Fibroblast of peridontal ligament (primary cell): ENCODE data around the gene FCER1G.

Experiments used
- DNase-seq: peaks from one replicate; pipeline ENCODE4 v3.0.0-alpha.2; 2010; ENCODE audit errors: extremely low read depth

The FCER1G gene

DNA sequence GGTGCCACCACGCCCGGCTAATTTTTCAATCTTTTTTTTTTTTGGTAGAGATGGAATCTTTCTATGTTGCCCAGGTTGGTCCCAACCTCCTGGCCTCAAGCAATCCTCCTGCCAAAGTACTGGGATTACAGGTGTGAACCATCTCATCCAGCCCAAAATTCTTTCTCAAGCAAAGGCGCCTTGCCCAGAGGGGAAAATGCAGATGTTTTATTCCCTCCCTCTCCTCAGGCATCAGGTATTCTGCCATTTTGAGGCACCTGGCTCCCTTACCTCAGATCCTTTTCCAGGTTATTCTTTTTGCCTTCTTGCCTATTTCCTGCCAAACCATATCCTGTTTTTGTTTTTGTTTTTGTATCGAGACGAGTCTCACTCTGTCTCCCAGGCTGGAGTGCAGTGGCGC, 26.7 kb upstream of the FCER1G start:
- DNase-seq, result no peak

- DNase-seq, result no peak
These were observed 26.1 kb upstream of the FCER1G start for GRCh38 chr1:161189036-161189435.

DNA sequence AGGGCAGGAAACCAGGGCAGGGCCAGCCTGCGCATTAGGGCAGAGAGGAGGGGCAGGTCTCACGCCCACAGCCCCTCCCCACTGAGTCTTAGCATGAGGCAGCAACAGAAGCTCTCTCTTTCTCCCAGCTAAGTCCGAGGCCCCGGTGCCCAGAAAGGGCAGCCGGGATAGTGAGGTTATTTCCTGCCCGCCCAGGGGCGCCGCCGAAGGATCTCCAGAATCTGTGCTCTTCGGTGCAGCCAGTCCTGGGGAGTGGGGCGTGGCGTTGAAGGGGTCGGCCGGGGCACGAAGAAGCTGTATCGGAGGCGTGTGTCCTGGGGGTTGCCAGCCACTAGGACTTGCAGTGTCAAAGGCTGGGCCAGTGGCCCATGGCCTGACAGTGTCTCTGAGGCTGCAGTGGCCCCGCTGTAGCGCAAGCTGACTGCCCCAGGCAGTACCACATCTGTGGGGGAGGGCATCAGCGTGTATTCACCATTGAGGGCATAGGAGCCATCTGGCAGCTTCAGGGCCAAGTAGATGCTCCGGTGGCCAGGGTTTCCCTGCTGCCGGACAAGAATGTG, 24.1 kb upstream of the FCER1G start:
- no peak for DNase-seq

DNA sequence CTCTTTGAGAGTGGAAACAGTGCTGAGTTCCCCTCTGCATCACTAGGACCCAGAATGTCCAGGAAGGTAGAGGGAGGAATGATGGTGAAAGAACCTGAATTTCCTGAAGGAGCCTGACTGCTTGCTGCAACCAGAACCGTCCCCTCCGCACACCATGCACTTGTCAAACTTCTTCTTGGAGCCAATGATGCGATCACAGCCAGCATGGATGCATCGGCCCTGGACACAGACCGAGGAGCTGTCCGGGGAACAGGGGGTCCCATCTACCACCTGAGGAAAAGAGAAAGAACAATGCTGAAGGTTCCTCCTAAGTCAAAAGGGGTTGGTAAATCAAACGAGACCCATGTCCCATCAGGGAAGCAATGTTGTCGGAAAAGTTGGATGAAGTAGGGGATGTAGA, 23.1 kb upstream of the FCER1G start:
- no peak for DNase-seq

GRCh38 chr1:161192476-161193465, 22.3 kb upstream of the FCER1G start:
- peak; percentile 78 for DNase-seq

DNA sequence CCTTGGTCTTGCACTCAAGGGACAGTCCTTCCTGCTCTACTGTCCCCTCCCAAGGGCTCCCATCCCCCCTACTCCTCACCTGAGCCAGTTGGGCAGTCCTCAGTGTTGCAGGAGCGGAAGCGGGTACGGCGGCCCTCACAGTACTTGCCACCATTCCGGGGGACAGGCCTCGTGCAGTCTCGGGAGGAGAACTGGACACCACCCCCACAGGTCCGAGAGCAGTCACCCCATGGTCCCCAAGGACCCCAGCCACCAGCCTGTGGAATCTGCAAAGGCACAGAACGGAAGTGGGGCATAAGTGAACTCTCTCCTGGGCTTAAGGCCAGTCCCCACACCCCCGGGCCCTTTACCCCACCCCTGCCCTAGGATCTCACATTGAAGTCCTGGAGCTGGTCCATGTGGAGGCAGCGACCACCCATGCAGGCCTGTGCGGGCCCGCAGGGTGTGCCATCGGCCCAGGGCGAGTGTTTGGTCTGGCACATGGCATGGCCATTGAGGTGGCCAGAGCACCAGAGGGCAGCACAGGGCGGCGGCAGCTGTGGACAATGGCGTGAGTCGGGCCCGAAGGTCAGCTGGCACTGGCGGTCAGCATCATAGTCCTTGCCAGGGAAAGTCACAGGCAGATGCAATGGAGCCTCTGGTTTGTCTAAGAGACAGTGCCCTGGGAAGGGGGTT, 21.4 kb upstream of the FCER1G start:
- DNase-seq, result no peak

DNA sequence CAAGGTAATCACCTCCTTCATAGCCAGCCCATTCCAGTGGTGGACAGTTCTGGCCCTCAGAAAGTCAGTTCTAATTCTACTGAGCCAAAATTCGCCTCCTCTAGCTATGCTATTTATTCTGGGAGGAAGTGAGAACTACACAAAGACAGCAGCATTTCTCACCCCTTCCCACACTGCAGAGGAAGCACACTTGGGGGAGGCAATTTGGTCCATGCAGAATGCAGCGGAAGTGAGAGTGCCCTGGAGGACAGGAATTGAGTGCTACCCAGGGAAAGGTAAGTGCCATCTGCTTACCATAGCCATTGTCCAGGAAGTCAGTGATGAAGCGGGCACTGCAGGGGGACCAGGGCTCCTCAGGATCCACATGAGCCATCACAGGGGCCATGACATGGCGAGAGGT, 19.9 kb upstream of the FCER1G start:
- DNase-seq, result no peak

GRCh38 chr1:161196111-161196510, 19.0 kb upstream of the FCER1G start:
- DNase-seq, result no peak

DNA sequence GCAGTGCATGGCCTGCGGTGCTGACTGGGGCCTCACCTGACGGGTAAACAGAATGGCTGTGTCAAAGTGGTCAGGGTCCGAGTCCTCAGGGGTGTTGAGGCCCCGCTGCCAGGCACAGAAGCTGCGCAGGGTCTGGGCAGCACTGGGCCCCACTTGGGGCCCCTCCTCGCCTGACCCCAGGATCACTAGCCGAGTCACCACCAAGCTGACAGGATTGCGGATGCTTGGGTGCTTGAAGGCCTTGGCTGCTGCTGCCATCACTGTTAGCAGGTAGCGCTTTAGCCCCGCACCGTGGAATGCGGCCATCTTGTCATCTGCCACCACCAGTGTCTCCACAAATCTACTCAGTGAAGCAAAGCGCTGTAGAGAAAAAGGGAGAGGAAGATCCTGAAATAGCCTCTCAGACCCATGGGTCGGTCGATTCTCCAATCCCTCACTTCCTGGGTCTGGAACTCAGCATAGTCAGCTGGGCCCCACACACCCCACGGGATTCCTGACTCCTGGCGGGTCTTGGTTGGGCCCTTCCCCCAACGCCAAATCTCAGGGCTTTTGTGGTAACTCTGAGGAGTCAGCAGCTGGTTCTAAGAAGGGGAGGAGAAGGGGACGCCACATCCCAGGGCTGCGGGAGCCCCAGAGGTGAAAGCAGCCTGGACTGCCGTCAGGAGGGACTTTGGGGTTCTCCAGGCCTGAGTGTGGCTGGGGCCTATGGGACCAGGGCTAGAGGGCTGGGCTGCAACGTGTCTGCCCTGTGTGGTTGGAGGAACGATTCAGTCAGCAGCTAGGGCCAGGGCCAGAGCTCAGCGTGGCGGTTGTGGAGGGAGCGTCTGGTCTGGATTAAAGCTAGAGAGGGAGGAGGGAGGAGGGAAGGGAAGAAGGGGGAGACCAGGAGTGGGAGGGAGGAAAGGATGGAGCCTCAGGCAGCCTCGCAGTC, 18.3 kb upstream of the FCER1G start:
- peak; percentile 95 for DNase-seq

DNA sequence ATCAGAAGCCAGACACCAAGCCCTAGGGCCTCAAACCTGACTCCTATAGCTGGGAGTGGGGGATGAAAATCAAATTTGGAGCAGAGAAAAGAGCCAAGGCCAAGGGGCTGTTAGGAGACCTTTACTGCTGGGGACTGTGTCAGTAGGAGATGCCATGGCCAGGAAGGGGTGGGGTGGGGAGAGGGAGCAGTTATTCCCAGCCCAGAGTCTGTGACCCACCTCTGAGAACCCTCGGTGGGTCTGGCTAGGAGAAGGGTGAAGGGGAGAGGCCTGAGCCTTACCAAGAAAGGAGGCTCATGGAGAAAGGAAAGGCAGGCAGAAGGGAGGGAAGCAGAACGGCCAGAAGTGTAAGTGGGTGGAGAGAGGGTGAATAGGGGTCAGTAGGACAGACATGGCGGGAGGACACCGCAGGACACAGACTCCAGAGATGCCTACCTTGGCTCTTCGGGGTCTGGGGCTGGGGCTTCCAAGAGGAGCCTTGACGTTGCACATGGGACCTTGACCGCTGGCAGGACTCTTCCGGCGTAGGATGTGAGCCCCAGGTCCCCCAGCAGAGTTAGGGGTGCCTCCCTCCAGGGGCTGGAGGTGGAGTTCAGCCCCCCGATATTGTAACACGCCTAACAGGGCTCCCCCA, 17.4 kb upstream of the FCER1G start:
- no peak for DNase-seq

DNA sequence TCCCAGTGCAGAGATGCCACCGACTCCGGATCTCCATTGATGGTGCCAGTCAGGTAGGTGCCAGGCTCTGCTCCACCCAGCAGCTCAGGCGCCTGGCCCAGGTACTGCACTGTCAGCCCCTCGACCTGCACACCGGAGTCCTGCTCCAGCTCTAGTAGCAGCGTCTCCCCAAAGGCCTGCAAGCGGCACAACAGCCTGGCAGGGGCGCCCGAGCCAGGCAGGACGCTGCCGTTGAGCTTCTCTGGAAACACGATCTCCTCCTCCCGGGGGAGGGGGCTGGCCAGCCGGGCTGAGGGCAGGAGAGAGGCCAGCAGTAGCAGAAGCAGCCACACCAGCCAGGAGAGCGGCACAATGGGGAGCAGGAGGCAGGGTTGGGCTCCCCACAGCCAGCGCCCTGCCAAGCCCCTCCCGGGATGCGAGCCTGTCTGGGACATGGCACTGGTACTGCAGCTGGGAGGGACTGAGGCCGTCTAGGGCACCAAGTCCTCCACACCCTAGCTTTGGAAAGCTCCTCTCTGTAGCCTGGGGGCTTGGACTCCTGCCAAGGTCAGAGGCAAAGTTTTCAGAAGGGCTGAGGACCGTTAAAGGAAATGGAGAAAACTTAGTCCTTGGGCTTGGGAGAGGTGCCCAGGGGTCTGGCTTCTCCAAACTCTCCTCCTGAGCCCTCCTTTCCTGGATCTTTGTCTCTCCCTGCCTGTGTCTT, 16.8 kb upstream of the FCER1G start:
- DNase-seq, result peak; percentile 48

DNA sequence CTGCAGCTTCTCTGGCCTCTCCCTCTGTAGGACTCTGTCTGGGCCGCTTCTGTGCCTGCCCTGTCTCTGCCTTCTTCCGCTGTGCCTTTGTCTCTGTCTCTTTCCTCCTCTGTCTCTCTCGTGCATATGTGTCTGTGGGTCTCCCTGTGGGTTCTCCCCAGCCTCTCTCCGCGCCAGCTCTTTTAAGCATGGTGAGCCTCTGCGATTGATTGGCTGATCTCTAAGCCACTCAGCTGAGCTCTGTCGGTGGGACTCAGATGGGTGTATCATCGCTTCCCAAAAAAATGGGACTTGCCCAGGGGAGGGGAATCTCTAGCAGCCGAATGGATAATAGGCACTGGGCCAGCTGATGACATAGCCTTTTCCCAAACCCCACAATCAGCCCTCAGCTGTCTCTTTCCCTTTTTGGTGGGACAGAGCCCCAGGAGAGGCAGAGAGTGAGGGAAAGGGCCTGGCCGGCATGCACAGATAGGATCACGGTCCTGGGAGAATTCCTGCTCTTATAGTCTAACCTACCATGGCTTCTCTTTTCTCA, 16.1 kb upstream of the FCER1G start, which contains the start of gene ADAMTS4:
TSS of gene ADAMTS4 (minus strand) at position 158 of the 535 bp plus-strand sequence. CDS start 427 bp downstream, outside the sequence.
- peak; percentile 92 for DNase-seq

DNA sequence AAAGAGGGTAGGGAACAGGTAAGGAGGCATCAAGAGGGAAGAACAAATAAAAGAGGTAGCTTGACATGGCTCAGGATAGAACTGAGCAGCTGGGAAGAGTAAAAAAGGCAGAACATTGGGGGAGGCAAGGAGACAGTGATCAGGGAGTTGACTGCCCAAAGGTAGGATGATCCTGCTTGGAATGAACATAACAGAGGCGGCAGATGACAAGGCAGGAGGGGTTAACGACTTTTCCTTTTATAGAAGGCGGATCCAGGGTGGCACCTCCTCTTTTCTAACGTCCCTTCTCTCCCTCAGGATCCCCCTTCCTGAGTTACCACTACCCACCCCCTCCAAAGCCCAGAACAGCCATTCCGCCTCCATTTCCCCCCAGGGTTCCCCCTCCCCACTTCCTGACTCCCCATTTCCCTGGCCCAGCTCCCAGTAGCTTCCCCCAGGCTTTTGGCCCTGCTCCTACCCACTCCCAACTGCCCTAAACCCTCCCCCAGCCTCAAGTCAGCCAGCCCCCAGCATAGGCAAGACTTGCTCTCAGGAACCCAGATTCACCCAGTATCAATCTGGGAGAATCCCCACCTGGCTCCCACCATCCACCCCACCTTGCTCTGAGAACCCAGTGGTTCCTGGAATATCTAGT, 15.5 kb upstream of the FCER1G start:
- no peak for DNase-seq

DNA sequence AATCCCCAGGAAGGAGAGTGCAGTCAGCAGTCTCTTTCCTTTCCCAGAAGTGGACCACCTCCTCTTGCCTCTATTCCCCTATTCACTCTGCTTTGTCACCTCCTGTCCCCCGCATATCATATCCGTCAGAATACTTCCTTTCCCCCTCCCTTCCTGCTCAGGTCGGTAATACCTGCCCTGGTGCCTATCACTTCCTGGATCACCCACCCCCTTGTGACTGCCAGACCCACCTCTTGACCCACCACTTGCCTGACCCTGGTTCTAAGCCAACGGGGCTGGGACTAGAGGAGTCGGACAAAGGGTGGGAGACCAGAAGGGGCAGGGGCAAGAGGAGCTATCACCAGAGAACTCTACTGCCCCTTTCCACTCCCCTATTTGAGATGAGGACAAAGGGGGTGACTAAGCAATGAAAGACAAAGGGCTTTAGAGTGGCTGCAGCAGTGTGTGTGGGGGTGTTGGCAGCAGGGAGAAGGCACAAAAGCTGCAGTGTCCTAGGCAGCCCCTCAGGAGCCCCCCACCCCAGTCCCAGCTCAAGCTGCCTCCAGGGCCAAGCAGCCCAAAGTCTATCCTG, 14.6 kb upstream of the FCER1G start:
- DNase-seq, result no peak

DNA sequence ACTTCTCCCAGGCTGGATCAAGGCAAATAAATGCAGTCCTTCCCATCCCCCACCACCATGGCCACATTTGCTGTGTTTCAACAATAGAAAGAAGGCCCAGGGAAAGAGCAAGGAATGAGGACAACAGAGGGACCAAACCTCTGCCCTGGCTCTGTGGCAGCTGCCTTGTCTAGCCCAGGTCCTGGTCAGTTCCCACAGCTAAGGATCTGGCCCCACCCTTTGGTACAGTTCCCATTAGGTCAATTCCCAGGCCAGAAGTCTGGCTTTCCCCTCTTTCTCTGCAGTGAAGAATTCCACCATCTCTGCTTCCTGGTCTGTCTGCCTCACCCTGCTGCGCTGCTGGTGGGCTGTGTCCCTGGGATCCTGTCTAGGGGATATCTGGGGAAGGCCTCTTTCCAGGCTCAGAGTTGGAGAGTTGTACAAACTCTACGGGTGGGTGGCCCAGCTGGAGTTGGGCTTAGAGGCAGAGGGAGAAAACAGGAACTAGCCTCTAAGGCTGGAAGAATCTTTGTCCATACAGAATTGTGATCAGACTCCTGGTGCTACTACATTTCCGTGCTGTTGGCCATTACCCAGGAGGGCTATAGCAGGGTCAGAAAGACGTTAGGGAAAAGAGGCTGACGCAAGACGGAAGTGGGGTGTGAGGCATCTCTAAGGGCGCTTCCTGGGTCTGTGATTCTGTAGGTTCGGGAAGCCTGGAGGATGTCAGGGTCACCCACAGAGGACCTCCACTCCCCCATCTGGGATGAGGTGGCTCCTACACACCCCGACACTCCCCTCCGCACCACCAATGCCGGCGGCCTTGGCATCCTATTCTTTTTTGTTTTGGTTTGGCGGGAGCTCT, 13.9 kb upstream of the FCER1G start:
- peak; percentile 79 for DNase-seq

- peak; percentile 99 for DNase-seq
These were observed 13.0 kb upstream of the FCER1G start, which contains the start of gene NDUFS2 for GRCh38 chr1:161201836-161202712. TSS of gene NDUFS2 (plus strand) at chr1:161202367. CDS start at chr1:161202386, 19 bp downstream.
